Measurements from ENCODE around the gene IRF2.

The IRF2 gene

GRCh38 chr4:184409502-184409901 is 64.8 kb downstream of the IRF2 start:
- no peak for DNase-seq (ENCODE audit: low spot score)

GRCh38 chr4:184408684-184409081 is 65.7 kb downstream of the IRF2 start:
- no peak for DNase-seq (ENCODE audit: low spot score)

- no peak for DNase-seq (ENCODE audit: low spot score)
Measured at GRCh38 chr4:184408021-184408683, 66.2 kb downstream of the IRF2 start.

GRCh38 chr4:184406958-184407391 is 67.4 kb downstream of the IRF2 start:
- DNase-seq (ENCODE audit: low spot score): no peak

GRCh38 chr4:184404047-184404446 is 70.3 kb downstream of the IRF2 start:
- no peak for DNase-seq (ENCODE audit: low spot score)

GRCh38 chr4:184403384-184403781 is 71.0 kb downstream of the IRF2 start:
- no peak for DNase-seq (ENCODE audit: low spot score)

- DNase-seq (ENCODE audit: low spot score): no peak
Measured at GRCh38 chr4:184402740-184403383, 71.5 kb downstream of the IRF2 start.

- no peak for DNase-seq (ENCODE audit: low spot score)
Measured at GRCh38 chr4:184402239-184402638, 72.1 kb downstream of the IRF2 start.

GRCh38 chr4:184401397-184402171 is 72.8 kb downstream of the IRF2 start:
- DNase-seq (ENCODE audit: low spot score): no peak

GRCh38 chr4:184400891-184401290 is 73.5 kb downstream of the IRF2 start:
- no peak for DNase-seq (ENCODE audit: low spot score)

GRCh38 chr4:184400375-184400870 is 73.9 kb downstream of the IRF2 start:
- no peak for DNase-seq (ENCODE audit: low spot score)

GRCh38 chr4:184399512-184399908 is 74.8 kb downstream of the IRF2 start:
- no peak for DNase-seq (ENCODE audit: low spot score)

- DNase-seq (ENCODE audit: low spot score): no peak
Measured at GRCh38 chr4:184398741-184399511, 75.4 kb downstream of the IRF2 start.

- no peak for DNase-seq (ENCODE audit: low spot score)
Measured at GRCh38 chr4:184397516-184398163, 76.7 kb downstream of the IRF2 start.

GRCh38 chr4:184396570-184397515 is 77.5 kb downstream of the IRF2 start:
- no peak for DNase-seq (ENCODE audit: low spot score)

- DNase-seq (ENCODE audit: low spot score): no peak
Measured at GRCh38 chr4:184395971-184396391, 78.4 kb downstream of the IRF2 start.

- DNase-seq (ENCODE audit: low spot score): no peak
Measured at GRCh38 chr4:184395451-184395917, 78.9 kb downstream of the IRF2 start.

- DNase-seq (ENCODE audit: low spot score): no peak
Measured at GRCh38 chr4:184392748-184393559, 81.4 kb downstream of the IRF2 start.

GRCh38 chr4:184392316-184392715 is 82.0 kb downstream of the IRF2 start:
- no peak for DNase-seq (ENCODE audit: low spot score)
